Neural progenitor cell (in vitro differentiated cells): Measurements from ENCODE around the gene ITGA8. TPM values are rescaled to one million over a fixed set of nuclear protein-coding genes. Genes with fewer than 3 reads are reported as not detected.

Experiments
- DNase-seq: peaks from one replicate; pipeline ENCODE4 v3.0.0-alpha.2; 2016; ENCODE audit warnings: low spot score
- H2AFZ ChIP-seq: fragments of 200-600 bp; sonication (generic); replicated peaks from 2 replicates; pipeline ENCODE4 v1.6.1; 2016; ENCODE audit warnings: antibody characterized with exemption
- H3F3A ChIP-seq: fragments of 200-600 bp; sonication (generic); 2 replicates; pipeline ENCODE4 v1.6.1; 2016; ENCODE audit warnings: antibody characterized with exemption, low read depth
- H3K27ac ChIP-seq: fragments of 200-600 bp; sonication (generic); 2 replicates; pipeline ENCODE4 v1.5.1; 2016; ENCODE audit warnings: mild to moderate bottlenecking
- H3K27me3 ChIP-seq: fragments of 200-600 bp; sonication (generic); 2 replicates; pipeline ENCODE4 v1.6.1; 2016; ENCODE audit warnings: mild to moderate bottlenecking, moderate library complexity
- H3K36me3 ChIP-seq: fragments of 200-600 bp; sonication (generic); 2 replicates; pipeline ENCODE4 v1.5.1; 2016
- H3K4me1 ChIP-seq: fragments of 200-600 bp; sonication (generic); 2 replicates; pipeline ENCODE4 v1.6.1; 2016; ENCODE audit warnings: mixed run types
- H3K4me2 ChIP-seq: fragments of 200-600 bp; sonication (generic); 2 replicates; pipeline ENCODE4 v1.6.1; 2016
- H3K4me3 ChIP-seq: fragments of 200-600 bp; sonication (generic); 2 replicates; pipeline ENCODE4 v1.5.1; 2016
- H3K79me2 ChIP-seq: fragments of 200-600 bp; sonication (generic); 2 replicates; pipeline ENCODE4 v1.6.1; 2016; ENCODE audit warnings: low read depth
- H3K9ac ChIP-seq: fragments of 200-600 bp; sonication (generic); 2 replicates; pipeline ENCODE4 v1.6.1; 2016
- H3K9me3 ChIP-seq: fragments of 200-600 bp; sonication (generic); 2 replicates; pipeline ENCODE4 v1.5.1; 2016; ENCODE audit warnings: low read depth
- H4K20me1 ChIP-seq: fragments of 200-600 bp; sonication (generic); 2 replicates; pipeline ENCODE4 v1.6.1; 2016; ENCODE audit warnings: low read depth
- H3K27ac Mint-ChIP-seq: 3 replicates; pipeline ENCODE4 v1.8.0; 2021; ENCODE audit warnings: mixed read lengths
- H3K27me3 Mint-ChIP-seq: 2 replicates; pipeline ENCODE4 v1.8.0; 2022; ENCODE audit warnings: low read depth, mild to moderate bottlenecking, inconsistent platforms, moderate library complexity, mixed read lengths; ENCODE audit not compliant: insufficient read depth
- H3K36me3 Mint-ChIP-seq: 3 replicates; pipeline ENCODE4 v1.8.0; 2021; ENCODE audit warnings: mixed read lengths
- H3K4me1 Mint-ChIP-seq: 3 replicates; pipeline ENCODE4 v1.8.0; 2021; ENCODE audit warnings: mixed read lengths
- H3K4me3 Mint-ChIP-seq: 3 replicates; pipeline ENCODE4 v1.8.0; 2021; ENCODE audit warnings: mild to moderate bottlenecking, moderate library complexity, mixed read lengths
- H3K9me3 Mint-ChIP-seq: 3 replicates; pipeline ENCODE4 v1.8.0; 2020; ENCODE audit warnings: mixed read lengths
- EZH2 ChIP-seq: fragments of 200-600 bp; sonication (generic); IDR thresholded peaks from 2 replicates; pipeline ENCODE4 v1.6.1; 2017; ENCODE audit warnings: antibody characterized with exemption, mild to moderate bottlenecking, moderate library complexity
- EZH2phosphoT487 ChIP-seq: fragments of 200-600 bp; sonication (generic); IDR thresholded peaks from 2 replicates; pipeline ENCODE4 v1.6.1; 2017; ENCODE audit warnings: antibody characterized with exemption
- total RNA-seq: library from RNA; depleted of rRNA; stranded (reverse); fragments of >200 nt; gene quantifications from 2 replicates; pipeline ENCODE4 v1.2.3, GENCODE V29; 2015; ENCODE audit warnings: low replicate concordance
- TF ChIP-seq, protein P1 (sequence below): fragments of 200-600 bp; sonication (generic); IDR thresholded peaks from 2 replicates; pipeline ENCODE4 v1.5.1; 2017; ENCODE audit warnings: antibody characterized with exemption, mild to moderate bottlenecking

The ITGA8 gene
- total RNA-seq, 1 donor from 2014 or later = 0.15 TPM

GRCh38 chr10:15472008-15472407 lies 247.7 kb downstream of the ITGA8 start:
- Mint-ChIP-seq H3K27ac (peak overlapping the region; percentile 62), H3K27me3 (peaks cover 19% of the 10 kb centered on the region), H3K4me3 (peak overlapping the region; percentile 6), H3K36me3 (peaks cover 2% of the 10 kb centered on the region), H3K9me3 (peaks cover 16% of the 10 kb centered on the region), H3K4me1 (peaks cover 55% of the 10 kb centered on the region)
- peaks cover 39% of the 10 kb centered on the region for H3K4me1 ChIP-seq
- H3K27me3 ChIP-seq = peaks cover 89% of the 10 kb centered on the region
- no peaks in the 10 kb centered on the region for H4K20me1 ChIP-seq
- TF ChIP-seq EZH2phosphoT487 (no peak), EZH2 (no peak)
- TF ChIP-seq, protein P1, sequence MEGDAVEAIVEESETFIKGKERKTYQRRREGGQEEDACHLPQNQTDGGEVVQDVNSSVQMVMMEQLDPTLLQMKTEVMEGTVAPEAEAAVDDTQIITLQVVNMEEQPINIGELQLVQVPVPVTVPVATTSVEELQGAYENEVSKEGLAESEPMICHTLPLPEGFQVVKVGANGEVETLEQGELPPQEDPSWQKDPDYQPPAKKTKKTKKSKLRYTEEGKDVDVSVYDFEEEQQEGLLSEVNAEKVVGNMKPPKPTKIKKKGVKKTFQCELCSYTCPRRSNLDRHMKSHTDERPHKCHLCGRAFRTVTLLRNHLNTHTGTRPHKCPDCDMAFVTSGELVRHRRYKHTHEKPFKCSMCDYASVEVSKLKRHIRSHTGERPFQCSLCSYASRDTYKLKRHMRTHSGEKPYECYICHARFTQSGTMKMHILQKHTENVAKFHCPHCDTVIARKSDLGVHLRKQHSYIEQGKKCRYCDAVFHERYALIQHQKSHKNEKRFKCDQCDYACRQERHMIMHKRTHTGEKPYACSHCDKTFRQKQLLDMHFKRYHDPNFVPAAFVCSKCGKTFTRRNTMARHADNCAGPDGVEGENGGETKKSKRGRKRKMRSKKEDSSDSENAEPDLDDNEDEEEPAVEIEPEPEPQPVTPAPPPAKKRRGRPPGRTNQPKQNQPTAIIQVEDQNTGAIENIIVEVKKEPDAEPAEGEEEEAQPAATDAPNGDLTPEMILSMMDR = no peak
- H3K4me2 ChIP-seq = peak overlapping the region; percentile 71
- DNase-seq = peak; percentile 61
- H3K36me3 ChIP-seq = no peaks in the 10 kb centered on the region
- no peak overlapping the region for H3K9ac ChIP-seq
- H2AFZ ChIP-seq = no peak overlapping the region
- no peaks in the 10 kb centered on the region for H3K79me2 ChIP-seq
- no peak overlapping the region for H3K27ac ChIP-seq
- no peaks in the 10 kb centered on the region for H3K9me3 ChIP-seq
- H3F3A ChIP-seq = peaks cover 29% of the 10 kb centered on the region
- H3K4me3 ChIP-seq = peak overlapping the region; percentile 21

GRCh38 chr10:15469111-15469510 lies 250.6 kb downstream of the ITGA8 start:
- Mint-ChIP-seq H3K4me1 (peaks cover 50% of the 10 kb centered on the region), H3K36me3 (peaks cover 4% of the 10 kb centered on the region), H3K4me3 (no peak overlapping the region), H3K9me3 (peaks cover 20% of the 10 kb centered on the region), H3K27me3 (peaks cover 11% of the 10 kb centered on the region), H3K27ac (peak overlapping the region; percentile 26)
- no peak overlapping the region for H2AFZ ChIP-seq
- H3K79me2 ChIP-seq = no peaks in the 10 kb centered on the region
- no peaks in the 10 kb centered on the region for H4K20me1 ChIP-seq
- H3F3A ChIP-seq = peaks cover 25% of the 10 kb centered on the region
- no peak overlapping the region for H3K27ac ChIP-seq
- TF ChIP-seq EZH2 = no peak
- TF ChIP-seq, protein P1 = no peak
- no peak for TF ChIP-seq EZH2phosphoT487
- H3K4me3 ChIP-seq = no peak overlapping the region
- H3K4me1 ChIP-seq = peaks cover 46% of the 10 kb centered on the region
- H3K4me2 ChIP-seq = no peak overlapping the region
- H3K9me3 ChIP-seq = no peaks in the 10 kb centered on the region
- no peak overlapping the region for H3K9ac ChIP-seq
- peaks cover 87% of the 10 kb centered on the region for H3K27me3 ChIP-seq
- no peak for DNase-seq
- no peaks in the 10 kb centered on the region for H3K36me3 ChIP-seq

DNA sequence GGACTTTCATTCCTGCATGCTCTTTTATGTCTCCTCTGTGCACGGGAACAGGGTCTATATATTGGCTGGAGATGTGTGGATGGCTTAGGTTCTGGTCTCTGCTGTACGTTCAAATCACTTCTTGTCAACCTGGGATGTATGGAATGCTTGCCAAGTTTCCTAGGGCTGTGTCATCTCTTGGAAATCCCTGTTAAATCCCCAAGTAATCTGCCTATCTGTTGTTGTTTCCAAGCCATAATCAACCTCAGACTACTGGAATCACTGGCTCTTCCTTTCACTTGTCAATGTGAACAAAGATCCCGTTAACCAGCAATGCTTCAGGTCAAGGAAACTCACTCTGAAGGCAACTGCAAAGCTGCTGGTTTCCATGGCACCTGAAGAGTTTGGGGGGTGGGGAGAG lies 255.3 kb downstream of the ITGA8 start:
- H3K4me3 ChIP-seq = no peak overlapping the region
- no peaks in the 10 kb centered on the region for H3F3A ChIP-seq
- no peak overlapping the region for H2AFZ ChIP-seq
- H3K79me2 ChIP-seq = no peaks in the 10 kb centered on the region
- H3K36me3 ChIP-seq = no peaks in the 10 kb centered on the region
- peaks cover 35% of the 10 kb centered on the region for H3K9me3 Mint-ChIP-seq
- no peak overlapping the region for H3K27ac ChIP-seq
- peaks cover 17% of the 10 kb centered on the region for H3K4me1 Mint-ChIP-seq
- no peak overlapping the region for H3K27ac Mint-ChIP-seq
- no peaks in the 10 kb centered on the region for H3K9me3 ChIP-seq
- H3K27me3 Mint-ChIP-seq = peaks cover 15% of the 10 kb centered on the region
- H3K4me1 ChIP-seq = peaks cover 18% of the 10 kb centered on the region
- H3K27me3 ChIP-seq = peaks cover 72% of the 10 kb centered on the region
- DNase-seq = peak; percentile 15
- H3K4me2 ChIP-seq = peak overlapping the region; percentile 21
- no peak overlapping the region for H3K9ac ChIP-seq
- peaks cover 4% of the 10 kb centered on the region for H3K36me3 Mint-ChIP-seq
- TF ChIP-seq EZH2 (no peak), EZH2phosphoT487 (no peak)
- TF ChIP-seq, protein P1 = no peak
- H3K4me3 Mint-ChIP-seq = no peak overlapping the region
- H4K20me1 ChIP-seq = no peaks in the 10 kb centered on the region

Other genes starting within 250 kb of the ITGA8 start
- 18.1 and 28.2 TPM in 2 replicates for gene MINDY3, start 140.6 kb upstream of the ITGA8 start, total RNA-seq